Activated CD4-positive, CD25-positive, alpha-beta regulatory T cell treated with anti-CD3 and anti-CD28 coated beads, Interleukin-2, amount 50 U/mL, for 72 hours (primary cell): Measurements from ENCODE around the gene EML2.
"Not testable (repeated sequence)": the region's sequence is repeated elsewhere in the genome, so short reads cannot be mapped to it uniquely, and the experiment has no call there.

Experiments
- DNase-seq: peaks from one replicate; pipeline ENCODE4 v3.0.0; 2021

Gene EML2

DNA sequence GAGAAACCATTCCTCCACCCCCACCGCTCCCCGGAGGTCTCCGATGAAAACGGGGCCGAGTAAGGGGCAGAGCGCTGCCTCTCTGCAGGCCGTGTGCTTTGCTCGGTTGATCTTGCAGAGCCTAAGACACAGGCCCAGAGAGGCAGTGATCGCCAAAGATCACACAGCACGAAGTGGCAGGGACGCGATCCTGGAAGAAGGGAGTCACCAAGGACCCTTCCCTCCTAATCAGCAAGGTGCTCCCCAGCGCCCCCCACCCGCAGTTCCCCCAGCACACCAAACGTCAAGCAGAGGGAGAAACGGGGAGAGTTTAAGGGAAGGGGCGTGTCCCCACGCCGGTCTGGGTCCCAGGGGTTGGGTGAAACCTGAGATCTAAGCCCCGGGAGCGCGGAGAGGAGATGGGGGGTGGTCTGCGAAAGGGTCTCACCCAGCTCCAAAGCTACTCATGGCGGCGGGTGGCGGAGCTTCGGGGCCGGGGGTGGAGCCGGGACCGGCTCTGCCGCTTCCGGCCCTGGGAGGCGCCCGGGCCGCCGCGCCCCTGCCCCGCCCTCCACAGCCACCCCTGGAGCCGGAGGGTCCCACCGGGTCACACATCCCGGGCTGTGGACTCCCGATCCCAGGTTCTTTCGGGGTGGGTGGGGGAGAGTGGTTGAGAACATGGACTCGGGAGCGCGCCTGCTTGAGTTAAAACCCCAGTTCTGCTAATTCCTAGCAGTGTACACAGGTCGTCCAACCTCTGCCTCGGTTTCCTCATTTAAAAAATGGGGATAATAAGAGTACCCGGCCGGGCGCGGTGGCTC lies at the start of gene EML2:
Gene EML2, minus strand, starts transcription at position 468 of the 800 bp plus-strand sequence. Its CDS starts 21 bp downstream, at position 447.
- DNase-seq = peak; percentile 70

DNA sequence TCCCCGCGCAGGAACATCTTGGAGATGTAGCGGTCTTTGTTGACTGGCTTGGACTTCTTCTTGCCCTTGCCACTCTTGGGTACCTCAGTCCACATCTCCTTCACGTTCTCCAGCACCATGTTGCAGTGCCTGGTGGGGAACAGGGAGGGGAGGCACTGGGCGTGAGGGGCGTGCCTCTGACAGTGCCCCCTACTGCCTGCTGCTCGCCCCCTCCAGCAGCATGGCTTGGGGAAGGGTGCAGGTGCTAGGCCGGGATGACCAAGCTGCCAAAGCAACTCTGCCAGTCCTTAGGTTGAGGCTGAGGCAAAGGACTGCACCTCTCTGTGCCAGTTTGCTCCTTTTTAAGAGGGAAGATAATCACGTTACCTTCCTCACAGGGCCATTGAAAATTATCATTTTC lies 48.4 kb upstream of the EML2 start:
- DNase-seq = no peak

- not testable (repeated sequence) for DNase-seq
Observed at GRCh38 chr19:45685045-45685444, 45.8 kb upstream of the EML2 start.

DNA sequence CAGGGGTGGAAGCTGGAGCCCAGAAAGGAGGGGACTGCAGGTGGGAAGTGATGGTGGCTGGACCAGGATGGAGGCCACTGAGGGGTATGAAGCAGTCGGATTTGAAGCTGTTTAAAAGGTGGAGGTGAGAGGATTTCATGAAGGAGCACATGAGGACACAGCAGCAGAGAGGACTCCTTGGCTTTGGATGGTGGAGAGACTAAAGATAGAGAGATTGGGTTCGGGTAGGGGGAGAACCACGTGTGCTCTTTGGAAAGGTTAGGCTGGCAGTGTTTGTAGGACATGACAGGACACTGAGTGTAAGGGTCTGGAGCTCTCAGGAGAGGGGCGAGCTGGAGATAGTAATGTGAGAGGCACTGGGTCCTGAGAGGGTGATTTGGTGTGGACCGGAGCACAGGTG lies 43.7 kb upstream of the EML2 start:
- no peak for DNase-seq

DNA sequence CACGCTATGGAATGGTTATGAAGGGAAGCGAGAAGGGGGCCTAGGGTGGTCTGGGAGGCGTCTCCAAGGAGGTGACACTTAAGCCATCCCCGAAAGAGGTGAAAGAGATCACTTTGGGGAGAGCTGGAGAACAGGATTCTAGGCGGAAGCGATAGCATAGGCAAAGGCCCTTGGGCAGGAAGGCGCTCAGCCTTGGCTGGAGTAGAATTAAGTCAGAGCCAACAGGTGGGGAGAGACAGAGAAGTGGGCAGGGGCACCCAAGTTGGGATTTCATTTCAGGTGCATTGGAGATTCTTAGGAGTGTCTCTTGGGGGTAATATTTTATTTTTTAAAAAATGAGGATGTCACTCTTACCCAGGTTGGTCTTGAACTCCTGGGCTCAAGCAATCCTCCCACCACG lies 42.9 kb upstream of the EML2 start:
- DNase-seq = no peak

DNA sequence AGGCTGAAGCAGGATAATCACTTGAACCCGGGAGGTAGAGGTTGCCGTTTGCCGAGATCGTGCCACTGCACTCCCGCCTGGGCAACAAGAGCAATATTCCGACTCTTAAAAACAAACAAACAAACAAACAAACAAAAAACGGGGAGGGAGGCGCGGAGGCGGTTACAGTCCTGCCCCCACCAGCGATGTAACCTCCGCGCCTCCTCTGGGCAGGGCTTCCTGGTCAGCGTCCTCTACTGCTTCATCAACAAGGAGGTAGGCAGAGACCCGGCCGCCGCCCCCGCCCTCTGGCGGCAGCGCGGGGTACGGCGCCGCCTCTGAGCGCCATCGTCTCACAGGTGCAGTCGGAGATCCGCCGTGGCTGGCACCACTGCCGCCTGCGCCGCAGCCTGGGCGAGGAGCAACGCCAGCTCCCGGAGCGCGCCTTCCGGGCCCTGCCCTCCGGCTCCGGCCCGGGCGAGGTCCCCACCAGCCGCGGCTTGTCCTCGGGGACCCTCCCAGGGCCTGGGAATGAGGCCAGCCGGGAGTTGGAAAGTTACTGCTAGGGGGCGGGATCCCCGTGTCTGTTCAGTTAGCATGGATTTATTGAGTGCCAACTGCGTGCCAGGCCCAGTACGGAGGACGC lies 42.3 kb upstream of the EML2 start:
- peak; percentile 91 for DNase-seq

DNA sequence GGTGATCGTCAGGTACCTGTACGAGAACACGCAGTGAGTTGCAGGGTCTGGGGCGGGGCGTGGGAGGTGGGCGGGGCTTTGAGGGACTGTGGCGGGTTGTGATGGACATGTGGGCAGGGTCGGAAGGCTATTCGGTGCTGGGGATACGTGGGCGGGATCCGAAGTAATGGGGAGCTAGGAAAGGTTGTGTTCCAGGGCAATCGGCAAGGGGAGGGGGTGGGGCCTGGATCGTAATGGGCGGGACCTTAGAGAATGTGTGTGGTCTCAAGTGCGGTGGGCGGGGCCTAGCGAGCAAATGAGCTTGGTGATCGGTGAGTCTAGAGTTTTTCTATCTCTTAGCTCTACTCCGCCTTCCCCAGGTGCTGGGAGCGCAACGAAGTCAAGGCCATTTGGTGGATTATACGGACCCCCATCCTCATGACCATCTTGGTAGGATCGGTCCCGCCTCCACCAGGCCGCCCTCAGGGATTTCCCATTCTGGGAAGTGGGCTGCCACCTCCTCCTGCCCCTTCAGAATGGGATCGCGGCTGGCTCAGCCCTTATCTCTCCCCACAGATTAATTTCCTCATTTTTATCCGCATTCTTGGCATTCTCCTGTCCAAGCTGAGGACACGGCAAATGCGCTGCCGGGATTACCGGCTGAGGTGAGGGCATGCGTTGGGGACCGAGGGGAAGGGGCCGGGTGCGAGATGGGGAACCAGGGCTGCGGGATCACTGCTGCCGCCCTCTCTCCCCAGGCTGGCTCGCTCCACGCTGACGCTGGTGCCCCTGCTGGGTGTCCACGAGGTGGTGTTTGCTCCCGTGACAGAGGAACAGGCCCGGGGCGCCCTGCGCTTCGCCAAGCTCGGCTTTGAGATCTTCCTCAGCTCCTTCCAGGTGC lies 38.4 kb upstream of the EML2 start:
- peak; percentile 73 for DNase-seq

DNA sequence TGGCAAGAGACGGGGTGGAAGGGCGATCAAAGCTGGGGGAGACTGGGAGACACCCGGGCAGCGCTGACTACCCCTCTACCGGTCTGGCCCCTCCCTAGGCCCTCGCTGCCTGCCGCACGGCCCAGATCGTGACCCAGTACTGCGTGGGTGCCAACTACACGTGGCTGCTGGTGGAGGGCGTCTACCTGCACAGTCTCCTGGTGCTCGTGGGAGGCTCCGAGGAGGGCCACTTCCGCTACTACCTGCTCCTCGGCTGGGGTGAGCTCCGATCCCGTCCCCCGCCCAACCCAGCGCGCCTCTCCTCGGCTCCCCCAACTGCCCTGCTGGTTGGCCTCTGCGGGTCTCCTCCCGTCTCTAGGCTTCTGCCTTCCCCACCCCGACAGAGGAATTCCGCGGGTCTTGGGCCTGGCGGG lies 37.7 kb upstream of the EML2 start:
- DNase-seq = peak; percentile 42

GRCh38 chr19:45674946-45675345 lies 35.7 kb upstream of the EML2 start:
- DNase-seq = no peak

GRCh38 chr19:45670670-45671453 lies 31.7 kb upstream of the EML2 start:
- DNase-seq = peak; percentile 70

- DNase-seq = peak; percentile 42
Observed at GRCh38 chr19:45668342-45668871, 29.2 kb upstream of the EML2 start.

- DNase-seq = peak; percentile 72
Observed at GRCh38 chr19:45667620-45668341, 28.6 kb upstream of the EML2 start, which contains the start of gene GIPR. TSS of gene GIPR (plus strand) at chr19:45668221. CDS start at chr19:45669521, 1,300 bp downstream.

- no peak for DNase-seq
Observed at GRCh38 chr19:45664575-45664974, 25.4 kb upstream of the EML2 start.

DNA sequence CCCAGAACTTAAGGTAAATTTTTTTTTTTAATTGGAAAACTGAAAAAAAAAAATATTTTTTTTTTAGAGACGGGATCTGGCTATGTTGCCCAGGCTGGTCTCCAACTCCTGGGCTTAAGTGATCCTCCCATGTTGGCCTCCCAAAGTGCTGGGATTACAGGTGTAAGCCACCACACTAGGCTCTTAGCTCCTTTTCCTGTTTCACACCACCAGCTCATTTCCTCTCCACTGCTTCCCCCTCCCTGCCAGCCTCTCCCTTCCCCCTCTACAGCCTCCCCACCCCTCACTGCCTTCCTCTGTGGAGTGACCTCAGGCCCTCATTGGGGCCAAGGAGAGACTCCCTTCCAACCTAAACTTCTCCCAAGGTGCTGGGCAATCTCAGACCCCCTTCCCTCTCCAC lies 24.6 kb upstream of the EML2 start:
- no peak for DNase-seq

DNA sequence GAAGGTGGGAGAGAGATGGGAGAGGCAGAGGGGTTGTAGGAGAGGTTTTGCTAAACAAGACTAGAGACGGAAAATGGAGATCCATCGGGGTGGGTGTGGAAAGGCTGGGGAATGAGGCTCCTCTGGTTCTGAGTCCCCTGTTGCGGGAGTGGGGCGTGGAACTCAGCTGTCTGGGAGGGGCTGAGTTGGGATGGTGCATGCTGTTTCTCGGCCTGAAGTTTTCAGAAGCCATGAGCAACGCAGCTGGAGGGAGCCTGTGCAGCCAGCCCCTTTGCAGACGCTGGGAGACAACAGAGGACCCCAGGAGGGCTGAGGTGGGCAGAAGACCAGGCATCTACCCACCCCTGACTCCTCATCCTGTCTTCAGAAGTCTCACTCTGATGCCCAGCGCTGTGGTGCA lies 21.4 kb upstream of the EML2 start:
- DNase-seq = no peak

DNA sequence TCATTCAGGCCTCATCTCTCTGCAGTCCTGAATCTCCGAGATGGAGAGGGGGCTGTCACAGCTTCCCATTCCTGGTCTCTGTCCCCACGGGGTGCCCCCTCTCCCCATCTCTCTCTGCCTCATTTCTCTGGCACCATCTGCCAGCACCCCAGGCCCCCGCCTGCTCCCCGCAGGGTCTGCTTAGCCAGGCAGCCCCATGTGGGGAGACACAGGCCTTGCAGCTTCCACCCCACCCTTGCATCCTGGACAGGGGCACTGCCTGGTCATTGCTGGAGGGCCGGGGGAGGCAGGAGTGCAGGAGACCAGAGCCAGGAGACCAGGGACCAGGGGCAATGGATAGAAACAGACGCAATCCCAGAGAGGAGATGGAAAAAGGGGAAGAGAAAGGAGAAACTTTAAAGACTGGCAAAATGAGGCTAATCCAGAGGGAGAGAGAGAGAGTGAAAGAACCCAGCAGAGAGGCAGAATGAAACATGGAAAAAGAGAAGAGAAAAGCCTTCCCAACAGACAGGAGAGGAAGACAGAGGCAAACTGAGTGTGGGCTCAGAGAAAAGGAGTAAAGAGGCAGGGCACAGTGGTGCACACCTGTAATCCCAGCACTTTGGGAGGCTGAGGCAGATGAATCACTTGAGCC lies 20.0 kb upstream of the EML2 start:
- no peak for DNase-seq

DNA sequence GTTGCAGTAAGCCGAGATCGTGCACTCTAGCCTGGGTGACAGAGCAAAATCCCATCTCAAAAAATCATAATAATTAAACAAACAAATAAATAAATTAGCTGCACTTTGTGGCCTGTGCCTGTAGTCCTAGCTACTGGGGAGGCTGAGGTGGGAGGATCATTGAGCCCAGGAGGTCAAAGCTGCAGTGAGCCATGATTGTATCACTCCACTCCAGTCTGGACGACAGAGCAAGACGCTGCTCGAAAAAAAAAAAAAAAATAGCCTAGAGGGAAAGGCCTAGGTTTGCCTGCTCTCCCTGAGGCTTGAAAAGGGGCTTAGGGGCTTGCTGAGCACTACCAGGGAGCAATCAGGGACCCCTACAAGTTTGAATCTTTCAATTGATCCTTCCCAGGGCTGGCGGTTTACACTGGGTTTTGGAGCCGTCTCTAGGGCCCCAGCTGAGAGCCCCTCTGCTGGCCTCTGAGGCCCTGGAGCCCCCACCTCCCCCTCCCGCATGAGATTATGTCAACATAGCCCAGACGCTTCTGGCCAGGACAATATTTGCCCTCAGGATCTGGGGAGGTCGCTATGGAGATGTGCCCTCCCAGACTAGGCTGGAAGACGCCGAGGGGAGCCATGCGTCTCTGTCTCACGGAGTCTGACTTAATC lies 18.4 kb upstream of the EML2 start:
- DNase-seq = no peak

GRCh38 chr19:45655073-45655472 lies 15.9 kb upstream of the EML2 start:
- DNase-seq = no peak

DNA sequence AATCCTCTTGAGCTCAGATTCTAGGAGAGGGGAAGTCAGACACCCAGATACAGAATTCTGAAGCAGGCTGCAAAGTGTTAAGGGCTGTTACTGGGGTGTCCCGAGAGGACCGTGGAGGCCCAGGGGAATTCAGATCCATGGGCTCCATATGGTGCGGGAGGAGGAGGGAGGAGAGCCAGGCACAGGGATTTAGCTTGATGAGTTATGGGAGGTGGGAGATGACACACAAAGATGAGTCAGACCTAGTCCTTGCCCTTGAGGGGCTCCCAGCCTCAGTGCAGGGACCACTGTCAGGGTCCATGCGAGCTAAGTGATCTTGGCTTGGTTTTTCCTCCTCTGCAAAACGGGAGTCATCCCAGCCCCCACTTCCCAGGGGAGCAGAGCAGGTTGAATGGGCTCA lies 14.4 kb upstream of the EML2 start:
- DNase-seq = no peak

DNA sequence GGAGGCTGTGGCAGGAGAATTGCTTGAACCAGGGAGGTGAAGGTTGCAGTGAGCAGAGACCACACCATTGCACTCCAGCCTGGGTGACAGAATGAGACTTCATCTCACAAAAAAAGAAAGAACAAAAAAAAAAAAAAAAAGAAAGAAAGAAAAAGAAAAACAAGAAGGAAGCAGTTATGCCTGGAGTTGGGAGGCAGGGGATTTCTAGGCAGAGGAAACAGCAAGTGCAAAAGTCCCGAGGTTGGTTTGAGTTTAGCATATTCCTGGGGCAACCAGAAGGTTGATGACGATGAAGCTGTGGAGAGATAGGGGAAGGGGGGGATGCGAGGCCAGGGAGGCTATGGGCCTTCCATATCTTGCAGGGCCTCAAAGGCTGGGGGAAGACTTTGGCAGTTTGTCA lies 11.5 kb upstream of the EML2 start:
- no peak for DNase-seq

GRCh38 chr19:45646345-45646698 lies 7.1 kb upstream of the EML2 start:
- no peak for DNase-seq
